ENCODE data around the gene OPALIN. TPM values are rescaled to one million over a fixed set of nuclear protein-coding genes. Genes with fewer than 3 reads are reported as not detected.
"Not testable (repeated sequence)": the region's sequence is repeated elsewhere in the genome, so short reads cannot be mapped to it uniquely, and the experiment has no call there.

The OPALIN gene
- total and polyA plus RNA-seq, 5 donors, result not detected

GRCh38 chr10:96317067-96317833 lies 41.6 kb downstream of the OPALIN start:
- DNase-seq (no peak), ATAC-seq (no peak)
- WGBS, result 76% methylated on average over 4 of the region's 4 CpGs
- Histone ChIP-seq H3K4me1 (ENCODE audit: control insufficient read depth, insufficient read depth, low read length) (peaks cover 2% of the 10 kb centered on the region), H3K27ac (ENCODE audit: low read length) (no peak overlapping the region), H3K4me3 (ENCODE audit: low read length) (no peak overlapping the region), H3K27me3 (ENCODE audit: control insufficient read depth, insufficient read depth) (no peaks in the 10 kb centered on the region), H3K9me3 (ENCODE audit: control insufficient read depth, low read length) (no peaks in the 10 kb centered on the region)
- intact Hi-C loops (cut with DNase I), result no loop called here

GRCh38 chr10:96313344-96313743 lies 45.5 kb downstream of the OPALIN start:
- Histone ChIP-seq H3K9me3 (ENCODE audit: control insufficient read depth, low read length) (no peaks in the 10 kb centered on the region), H3K27ac (ENCODE audit: low read length) (no peak overlapping the region), H3K4me3 (ENCODE audit: low read length) (no peak overlapping the region), H3K27me3 (ENCODE audit: control insufficient read depth, insufficient read depth) (no peaks in the 10 kb centered on the region), H3K4me1 (ENCODE audit: control insufficient read depth, insufficient read depth, low read length) (peaks cover 3% of the 10 kb centered on the region)
- DNase-seq (no peak), ATAC-seq (no peak)
- WGBS, result 82% methylated on average over 2 of the region's 2 CpGs
- intact Hi-C loops (cut with DNase I), result no loop called here

- Histone ChIP-seq H3K27ac (ENCODE audit: low read length) (no peak overlapping the region), H3K9me3 (ENCODE audit: control insufficient read depth, low read length) (no peaks in the 10 kb centered on the region), H3K4me1 (ENCODE audit: control insufficient read depth, insufficient read depth, low read length) (peaks cover 3% of the 10 kb centered on the region), H3K27me3 (ENCODE audit: control insufficient read depth, insufficient read depth) (no peaks in the 10 kb centered on the region), H3K4me3 (ENCODE audit: low read length) (no peak overlapping the region)
- DNase-seq (no peak), ATAC-seq (no peak)
- intact Hi-C loops (cut with DNase I), result no loop called here
- WGBS, result 71% methylated on average over 3 of the region's 3 CpGs
Measured at GRCh38 chr10:96311180-96311715, 47.6 kb downstream of the OPALIN start.

GRCh38 chr10:96310321-96310669 lies 48.5 kb downstream of the OPALIN start:
- intact Hi-C loops (cut with DNase I), result no loop called here
- DNase-seq (no peak), ATAC-seq (no peak)
- WGBS, result 38% methylated on average over 1 of the region's 1 CpG
- Histone ChIP-seq H3K4me3 (ENCODE audit: low read length) (no peak overlapping the region), H3K27me3 (ENCODE audit: control insufficient read depth, insufficient read depth) (no peaks in the 10 kb centered on the region), H3K27ac (ENCODE audit: low read length) (no peak overlapping the region), H3K9me3 (ENCODE audit: control insufficient read depth, low read length) (no peaks in the 10 kb centered on the region), H3K4me1 (ENCODE audit: control insufficient read depth, insufficient read depth, low read length) (peaks cover 3% of the 10 kb centered on the region)

GRCh38 chr10:96309628-96310320 lies 49.0 kb downstream of the OPALIN start:
- intact Hi-C loops (cut with DNase I), result no loop called here
- no peak overlapping the region for H3K27ac ChIP-seq (ENCODE audit: low read length)
- DNase-seq, result no peak
- 33% methylated on average over 3 of the region's 3 CpGs for WGBS
- H3K9me3 ChIP-seq (ENCODE audit: control insufficient read depth, low read length), result no peaks in the 10 kb centered on the region
- peak; percentile 45 to 68 for ATAC-seq
- no peak overlapping the region for H3K4me3 ChIP-seq (ENCODE audit: low read length)
- H3K4me1 ChIP-seq (ENCODE audit: control insufficient read depth, insufficient read depth, low read length), result peaks cover 3% of the 10 kb centered on the region
- H3K27me3 ChIP-seq (ENCODE audit: control insufficient read depth, insufficient read depth), result no peaks in the 10 kb centered on the region

- ATAC-seq; H3K27ac ChIP-seq (ENCODE audit: low read length); H3K4me3 ChIP-seq (ENCODE audit: low read length); H3K9me3 ChIP-seq (ENCODE audit: control insufficient read depth, low read length); DNase-seq; H3K4me1 ChIP-seq (ENCODE audit: control insufficient read depth, insufficient read depth, low read length); intact Hi-C loops (cut with DNase I); H3K27me3 ChIP-seq (ENCODE audit: control insufficient read depth, insufficient read depth): not testable (repeated sequence)
- WGBS, result 57% methylated on average over 4 of the region's 4 CpGs
Measured at GRCh38 chr10:96308854-96309253, 49.9 kb downstream of the OPALIN start.

- WGBS, result 65% methylated on average over 8 of the region's 8 CpGs
- Histone ChIP-seq H3K27me3 (ENCODE audit: control insufficient read depth, insufficient read depth) (no peaks in the 10 kb centered on the region), H3K9me3 (ENCODE audit: control insufficient read depth, low read length) (no peaks in the 10 kb centered on the region), H3K4me1 (ENCODE audit: control insufficient read depth, insufficient read depth, low read length) (peaks cover 3% of the 10 kb centered on the region), H3K4me3 (ENCODE audit: low read length) (no peak overlapping the region), H3K27ac (ENCODE audit: low read length) (no peak overlapping the region)
- intact Hi-C loops (cut with DNase I), result no loop called here
- DNase-seq (peak; percentile 29 to 75 (median 72)), ATAC-seq (peak; percentile 51 to 71)
Measured at GRCh38 chr10:96306516-96306915, 52.3 kb downstream of the OPALIN start.

GRCh38 chr10:96305019-96305418 lies 53.8 kb downstream of the OPALIN start:
- 91% methylated on average over 3 of the region's 3 CpGs for WGBS

GRCh38 chr10:96304230-96304629 lies 54.6 kb downstream of the OPALIN start, which contains the start of gene DNTT:
TSS of gene DNTT (plus strand) at chr10:96304434. CDS start at chr10:96304498, 64 bp downstream.
- DNase-seq (no peak), ATAC-seq (no peak)
- no peaks in the 10 kb centered on the region for H3K27me3 ChIP-seq (ENCODE audit: control insufficient read depth, insufficient read depth)
- WGBS, result 84% methylated on average over 8 of the region's 8 CpGs
- no peaks in the 10 kb centered on the region for H3K9me3 ChIP-seq (ENCODE audit: control insufficient read depth, low read length)
- H3K27ac ChIP-seq (ENCODE audit: low read length), result no peak within 1 kb of the TSS
- peaks cover 3% of the 10 kb centered on the region for H3K4me1 ChIP-seq (ENCODE audit: control insufficient read depth, insufficient read depth, low read length)
- H3K4me3 ChIP-seq (ENCODE audit: low read length), result no peak within 1 kb of the TSS
- intact Hi-C loops (cut with DNase I), result no loop called here

More at GRCh38 chr10:96305019-96305418, 53.8 kb downstream of the OPALIN start:
- no peak overlapping the region for H3K27ac ChIP-seq (ENCODE audit: low read length)
- no peaks in the 10 kb centered on the region for H3K27me3 ChIP-seq (ENCODE audit: control insufficient read depth, insufficient read depth)
- H3K4me3 ChIP-seq (ENCODE audit: low read length), result no peak overlapping the region
- intact Hi-C loops (cut with DNase I), result no loop called here
- H3K9me3 ChIP-seq (ENCODE audit: control insufficient read depth, low read length), result no peaks in the 10 kb centered on the region
- no peak for DNase-seq
- ATAC-seq, result no peak
- H3K4me1 ChIP-seq (ENCODE audit: control insufficient read depth, insufficient read depth, low read length), result peaks cover 3% of the 10 kb centered on the region

GRCh38 chr10:96301616-96302015 lies 57.2 kb downstream of the OPALIN start:
- Histone ChIP-seq H3K27ac (ENCODE audit: low read length) (no peak overlapping the region), H3K4me1 (ENCODE audit: control insufficient read depth, insufficient read depth, low read length) (no peaks in the 10 kb centered on the region), H3K4me3 (ENCODE audit: low read length) (no peak overlapping the region), H3K27me3 (ENCODE audit: control insufficient read depth, insufficient read depth) (no peaks in the 10 kb centered on the region), H3K9me3 (ENCODE audit: control insufficient read depth, low read length) (no peaks in the 10 kb centered on the region)
- 43% methylated on average over 1 of the region's 1 CpG for WGBS
- DNase-seq (no peak), ATAC-seq (no peak)
- intact Hi-C loops (cut with DNase I), result no loop called here

- 29% methylated on average over 5 of the region's 5 CpGs for WGBS
- DNase-seq (no peak), ATAC-seq (no peak)
- H3K27me3 ChIP-seq (ENCODE audit: control insufficient read depth, insufficient read depth), result no peaks in the 10 kb centered on the region
- H3K4me3 ChIP-seq (ENCODE audit: low read length), result no peak overlapping the region
- H3K27ac ChIP-seq (ENCODE audit: low read length), result no peak overlapping the region
- intact Hi-C loops (cut with DNase I), result loop anchor here in 3 of 4 donors (10.0 kb wide), 2 partner anchors 65 to 285 kb away; no protein-coding TSS in a partner anchor
- no peaks in the 10 kb centered on the region for H3K9me3 ChIP-seq (ENCODE audit: control insufficient read depth, low read length)
- H3K4me1 ChIP-seq (ENCODE audit: control insufficient read depth, insufficient read depth, low read length), result no peaks in the 10 kb centered on the region
Measured at GRCh38 chr10:96299383-96299782, 59.4 kb downstream of the OPALIN start.
